NCI-H2107 treated with DMSO at 0.1 percent for 48 hours (cell line): ENCODE data around the gene DCTN5.

Experiments
- DNase-seq: peaks from one replicate; lab custom pipeline; 2025; ENCODE audit not compliant: unreplicated experiment; lab: John Stamatoyannopoulos, UW

DCTN5 gene

GRCh38 chr16:23651943-23652468 lies 10.7 kb downstream of the DCTN5 start:
- no peak for DNase-seq

DNA sequence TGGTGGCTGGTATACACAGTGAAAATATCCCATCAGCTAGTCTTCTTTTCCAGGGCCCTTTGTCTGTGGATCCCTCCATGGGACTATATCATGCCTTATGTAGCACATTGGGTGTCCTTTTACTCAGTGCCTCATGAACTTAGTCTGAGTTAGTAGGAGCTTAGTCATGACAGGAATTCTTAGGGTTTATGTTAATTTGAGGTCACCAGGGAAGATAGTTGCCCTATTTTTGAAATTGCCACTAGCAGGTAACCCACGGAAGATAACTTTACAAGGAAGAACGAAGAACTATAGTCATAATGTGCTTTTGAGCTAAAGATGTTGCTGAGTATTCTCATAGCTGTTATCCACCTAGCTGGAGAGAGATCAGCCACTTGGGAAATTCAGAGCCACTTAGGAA lies 22.7 kb downstream of the DCTN5 start:
- DNase-seq = no peak

DNA sequence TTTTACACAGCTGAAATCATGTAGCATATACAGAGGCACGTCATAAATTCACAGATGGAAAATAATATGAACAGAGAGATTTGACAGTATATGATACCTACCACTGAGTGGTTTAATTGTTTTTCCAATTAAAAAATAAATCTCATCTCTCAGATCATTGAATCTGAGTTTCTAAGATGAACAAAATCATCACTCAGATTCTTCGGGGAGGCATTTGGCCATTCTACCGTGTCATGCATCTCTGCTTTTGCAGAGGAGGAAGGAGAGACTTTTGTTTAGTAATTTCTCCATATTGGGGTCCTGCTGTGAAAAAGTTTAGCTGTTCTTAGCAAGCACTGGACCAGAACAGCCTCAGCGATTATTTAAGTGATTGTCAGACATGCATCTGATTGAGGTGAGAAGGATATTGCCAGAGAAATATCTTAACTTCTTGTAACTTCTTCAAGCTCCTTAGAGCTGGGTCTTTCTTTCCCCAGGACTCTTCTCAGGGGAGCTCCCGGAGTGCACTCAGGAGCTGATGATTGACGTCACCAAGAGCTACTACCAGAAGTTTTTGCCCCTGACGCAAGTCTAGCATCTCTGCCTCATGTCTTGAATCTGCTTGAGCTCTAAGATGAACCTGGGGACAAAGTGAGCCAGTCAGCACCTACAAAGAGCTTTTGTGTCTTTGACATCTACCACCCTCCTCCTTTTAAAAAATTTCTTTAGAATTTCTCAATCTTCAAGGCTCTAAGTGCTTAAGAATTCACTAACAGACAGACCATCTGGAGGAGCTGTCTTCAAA lies 25.5 kb downstream of the DCTN5 start:
- no peak for DNase-seq

GRCh38 chr16:23667355-23667659 lies 26.0 kb downstream of the DCTN5 start:
- DNase-seq = no peak

GRCh38 chr16:23668225-23668624 lies 27.0 kb downstream of the DCTN5 start:
- DNase-seq = no peak

- no peak for DNase-seq
Measured at GRCh38 chr16:23668873-23669272, 27.6 kb downstream of the DCTN5 start.

DNA sequence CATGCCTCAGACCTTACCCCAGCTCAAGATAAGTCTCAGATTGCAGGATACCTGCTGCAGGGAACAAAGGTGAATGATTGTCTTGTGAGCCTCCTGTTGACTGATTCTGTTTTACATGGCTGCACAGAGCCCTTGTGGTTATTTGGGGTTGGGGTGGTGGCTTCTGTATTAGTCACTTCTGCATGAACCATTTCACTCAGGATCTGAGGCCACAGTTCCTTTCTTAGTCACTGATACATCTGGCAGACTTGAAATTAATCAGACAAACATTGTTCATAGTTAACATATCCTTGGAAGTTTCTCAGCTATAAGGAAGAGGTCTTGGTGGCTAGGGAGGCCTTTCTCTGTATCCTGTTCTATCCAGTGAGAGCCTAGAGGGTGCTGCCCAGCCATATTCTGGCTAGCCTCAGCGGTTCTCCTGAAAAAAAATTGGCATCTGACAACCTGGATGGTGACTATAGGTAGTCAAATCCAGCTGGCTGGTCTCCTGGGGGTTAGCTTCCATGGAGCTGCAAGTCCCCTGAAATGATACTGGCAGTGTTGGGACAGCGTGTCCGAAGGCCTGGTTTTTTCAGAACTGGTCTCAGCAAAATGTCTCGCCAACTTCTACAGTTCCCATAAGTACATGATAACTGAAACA lies 29.0 kb downstream of the DCTN5 start:
- DNase-seq = no peak

DNA sequence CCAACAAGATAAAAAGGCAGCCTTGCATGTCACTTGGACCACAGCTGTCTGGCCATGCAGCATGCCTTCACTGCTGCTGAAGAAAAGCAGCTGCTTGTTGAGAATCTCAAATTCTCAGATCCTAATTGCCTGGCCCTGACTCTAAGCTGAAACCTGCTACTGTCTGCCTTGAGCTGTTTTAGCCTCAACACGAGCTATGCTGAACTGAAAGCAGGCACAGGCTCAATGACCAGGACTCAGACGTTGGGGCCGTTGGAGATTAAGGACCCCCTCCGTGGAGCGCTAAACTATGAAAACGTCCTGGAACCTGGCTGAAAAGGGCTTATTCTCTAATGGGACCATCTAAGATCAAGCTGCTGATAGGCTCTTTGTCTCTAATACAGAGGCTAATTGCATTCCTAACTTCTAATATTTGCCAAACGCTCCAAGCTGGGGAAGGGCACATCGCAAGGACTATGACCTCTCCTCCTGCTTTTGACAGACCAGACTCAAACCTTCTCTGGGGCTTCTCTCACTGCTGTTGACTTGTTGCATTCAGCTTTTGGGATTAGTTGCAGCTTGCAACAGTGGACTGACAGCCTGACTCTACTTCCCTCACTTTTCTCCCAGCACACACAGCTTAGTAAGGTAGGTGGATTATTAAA lies 32.8 kb downstream of the DCTN5 start:
- no peak for DNase-seq

- no peak for DNase-seq
Measured at GRCh38 chr16:23676924-23677480, 35.7 kb downstream of the DCTN5 start.

DNA sequence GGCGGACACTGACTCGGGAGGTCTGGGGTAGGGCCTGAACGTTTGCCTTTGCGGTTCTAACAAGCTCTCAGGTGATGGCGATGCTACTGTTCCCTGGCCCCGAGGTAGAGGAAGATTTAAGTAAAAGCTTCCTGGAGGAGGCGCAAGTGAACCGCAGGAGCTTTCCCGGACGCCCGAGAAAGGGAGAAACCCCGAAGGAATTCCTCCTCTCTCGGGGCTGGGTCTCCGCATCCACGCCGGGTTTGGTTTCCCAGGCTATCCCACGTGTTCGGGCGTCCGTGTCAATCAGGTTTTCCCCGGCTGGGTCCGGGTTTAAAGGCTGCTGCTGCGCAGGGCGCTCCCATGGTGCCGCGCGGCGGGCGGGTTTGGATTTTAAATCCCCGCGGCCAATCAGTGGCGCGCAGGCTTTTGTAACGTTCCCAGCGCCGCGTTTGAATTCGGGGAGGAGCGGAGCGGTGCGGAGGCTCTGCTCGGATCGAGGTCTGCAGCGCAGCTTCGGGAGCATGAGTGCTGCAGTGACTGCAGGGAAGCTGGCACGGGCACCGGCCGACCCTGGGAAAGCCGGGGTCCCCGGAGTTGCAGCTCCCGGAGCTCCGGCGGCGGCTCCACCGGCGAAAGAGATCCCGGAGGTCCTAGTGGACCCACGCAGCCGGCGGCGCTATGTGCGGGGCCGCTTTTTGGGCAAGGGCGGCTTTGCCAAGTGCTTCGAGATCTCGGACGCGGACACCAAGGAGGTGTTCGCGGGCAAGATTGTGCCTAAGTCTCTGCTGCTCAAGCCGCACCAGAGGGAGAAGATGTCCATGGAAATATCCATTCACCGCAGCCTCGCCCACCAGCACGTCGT lies 37.4 kb downstream of the DCTN5 start, which contains the start of gene PLK1:
PLK1 (plus strand) TSS at position 460 of the 844 bp plus-strand sequence; CDS start at position 504, 44 bp downstream.
- peak; percentile 75 for DNase-seq

DNA sequence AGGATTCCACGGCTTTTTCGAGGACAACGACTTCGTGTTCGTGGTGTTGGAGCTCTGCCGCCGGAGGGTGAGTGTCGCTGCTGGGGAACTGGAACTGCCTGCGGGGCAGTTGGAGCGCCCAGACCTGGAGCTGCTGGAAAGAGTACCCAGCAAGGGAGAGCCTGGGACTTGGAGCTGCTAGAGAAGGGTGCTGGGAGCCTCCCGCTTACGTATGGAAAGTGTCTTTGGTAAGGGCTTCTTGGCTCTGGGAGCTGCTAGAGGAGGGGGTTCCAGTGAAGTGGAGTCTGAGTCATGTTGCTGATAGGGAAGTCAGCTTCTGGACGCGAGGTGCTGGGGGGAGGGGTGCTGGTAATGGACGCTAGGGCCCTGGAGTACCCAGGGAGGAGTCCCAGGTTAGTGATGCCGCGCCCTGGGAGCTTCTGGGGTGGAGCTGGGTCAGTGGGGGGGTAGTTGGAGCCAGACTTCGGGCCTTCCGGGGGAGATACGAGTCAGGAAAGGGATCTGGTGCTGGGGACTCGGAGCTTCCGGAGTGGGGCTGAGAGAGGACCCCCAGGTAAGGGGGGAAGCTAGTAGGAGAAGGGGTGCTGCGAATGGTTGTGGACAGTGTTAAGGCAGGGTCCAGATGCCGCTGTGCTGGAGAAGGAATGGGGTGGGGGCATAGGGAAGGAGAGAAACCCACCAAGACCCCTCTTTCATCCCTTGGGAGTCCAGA lies 38.2 kb downstream of the DCTN5 start:
- peak; percentile 24 for DNase-seq

- no peak for DNase-seq
Measured at GRCh38 chr16:23679986-23680336, 38.7 kb downstream of the DCTN5 start.

DNA sequence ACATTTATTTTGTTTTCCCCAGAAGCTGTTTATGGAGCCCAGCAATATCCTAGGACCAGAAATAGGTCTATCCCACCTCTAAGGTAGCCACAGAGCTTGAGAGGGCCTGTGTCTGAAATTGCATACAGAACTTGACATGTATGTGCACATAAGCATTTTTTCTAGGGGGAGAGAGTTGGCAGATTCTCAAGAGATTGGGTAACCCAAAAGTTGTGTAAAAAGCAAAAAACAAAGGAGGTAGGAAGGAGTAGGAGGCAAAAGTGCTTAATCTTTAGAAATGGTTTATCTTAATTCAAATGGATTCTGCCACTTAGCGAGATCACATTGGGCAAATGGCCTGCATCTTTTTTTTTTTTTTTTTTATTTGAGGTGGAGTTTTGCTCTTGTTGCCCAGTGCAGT lies 40.9 kb downstream of the DCTN5 start:
- no peak for DNase-seq

- DNase-seq = no peak
Measured at GRCh38 chr16:23683487-23683886, 42.2 kb downstream of the DCTN5 start.

GRCh38 chr16:23687034-23687808 lies 46.0 kb downstream of the DCTN5 start:
- DNase-seq = no peak

GRCh38 chr16:23689442-23690187 lies 48.3 kb downstream of the DCTN5 start:
- no peak for DNase-seq

DNA sequence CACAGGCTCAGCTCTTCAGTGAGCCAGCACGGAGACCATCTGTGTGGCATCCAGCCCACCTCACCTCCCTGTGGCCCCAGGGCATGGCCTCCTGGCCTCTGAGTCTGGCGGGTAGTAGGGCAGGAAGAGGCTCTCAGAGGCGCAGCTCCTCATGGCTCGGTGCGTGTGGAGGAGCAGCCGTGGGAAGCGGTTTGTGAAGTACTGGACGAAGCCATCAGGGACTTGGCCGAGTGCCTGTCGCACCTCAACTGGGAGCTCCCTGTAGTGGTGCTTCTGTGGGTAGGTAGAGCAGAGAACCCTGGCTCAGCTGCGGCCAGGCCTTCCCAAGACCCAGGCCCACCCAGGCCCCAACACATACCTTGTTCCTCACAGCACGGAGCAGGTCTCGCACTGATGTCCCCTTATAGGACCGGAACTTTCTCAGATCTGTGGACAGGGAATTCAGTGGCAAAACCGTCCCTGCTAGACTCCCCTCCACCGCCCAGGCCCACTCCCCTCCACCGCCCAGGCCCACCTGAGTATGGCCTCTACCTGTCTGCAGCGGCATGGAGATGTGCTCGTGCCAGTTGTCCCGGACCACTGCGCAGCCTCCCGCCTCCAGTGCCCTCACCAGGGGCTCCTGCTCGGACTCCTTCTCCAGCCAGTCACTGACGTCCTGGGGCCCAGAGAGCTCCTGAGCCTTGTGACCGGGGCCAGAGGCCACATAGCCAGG lies 49.7 kb downstream of the DCTN5 start:
- no peak for DNase-seq
